Astrocyte (in vitro differentiated cells and primary cell): ENCODE results near the gene MPO. TPM values are rescaled to one million over a fixed set of nuclear protein-coding genes. Genes with fewer than 3 reads are reported as not detected.

Source experiments
- DNase-seq: peaks from one replicate; pipeline ENCODE4 v3.0.0-alpha.2; 2010; ENCODE audit warnings: low read depth
- FAIRE-seq: peaks from 2 replicates; lab custom pipeline; 2011; peaks lifted over from hg19 to GRCh38; lab: Jason Lieb, UNC
- H2AFZ ChIP-seq: 2 replicates; pipeline ENCODE4 v1.6.0; 2012; ENCODE audit warnings: low read depth, low read length, inconsistent platforms
- H3K27ac ChIP-seq: 2 replicates; pipeline ENCODE4 v1.5.1; 2011; ENCODE audit warnings: low read depth, low read length, inconsistent platforms
- H3K27me3 ChIP-seq: 2 replicates; pipeline ENCODE4 v1.6.0; 2011; ENCODE audit warnings: low read length, inconsistent platforms; ENCODE audit not compliant: insufficient read depth
- H3K36me3 ChIP-seq: 2 replicates; pipeline ENCODE4 v1.5.1; 2011; ENCODE audit warnings: low read length, inconsistent platforms; ENCODE audit not compliant: insufficient read depth
- H3K4me1 ChIP-seq: 2 replicates; pipeline ENCODE4 v1.5.1; 2011; ENCODE audit warnings: low read length, inconsistent platforms; ENCODE audit not compliant: insufficient read depth
- H3K4me2 ChIP-seq: 2 replicates; pipeline ENCODE4 v1.6.0; 2012; ENCODE audit warnings: low read length, inconsistent platforms
- H3K4me3 ChIP-seq: 2 replicates; pipeline ENCODE4 v1.5.1; 2011; ENCODE audit warnings: low read depth, mild to moderate bottlenecking, low read length, inconsistent platforms; ENCODE audit not compliant: insufficient read depth
- H3K79me2 ChIP-seq: 2 replicates; pipeline ENCODE4 v1.6.0; 2012; ENCODE audit warnings: mild to moderate bottlenecking, low read length, inconsistent platforms; ENCODE audit not compliant: insufficient read depth
- H3K9ac ChIP-seq: 2 replicates; pipeline ENCODE4 v1.6.0; 2012; ENCODE audit warnings: mild to moderate bottlenecking, low read length, inconsistent platforms
- H3K9me3 ChIP-seq: 2 replicates; pipeline ENCODE4 v1.5.1; 2012; ENCODE audit warnings: low read depth, mild to moderate bottlenecking, low read length, inconsistent platforms; ENCODE audit not compliant: insufficient read depth
- H4K20me1 ChIP-seq: 2 replicates; pipeline ENCODE4 v1.6.0; 2012; ENCODE audit warnings: low read length, inconsistent platforms; ENCODE audit not compliant: insufficient read depth
- H3K27ac Mint-ChIP-seq: one replicate; pipeline ENCODE4 v1.8.0; 2021; ENCODE audit warnings: mild to moderate bottlenecking, mixed read lengths; ENCODE audit not compliant: unreplicated experiment
- H3K27me3 Mint-ChIP-seq: one replicate; pipeline ENCODE4 v1.8.0; 2021; ENCODE audit warnings: low read depth, mixed read lengths; ENCODE audit not compliant: unreplicated experiment
- H3K36me3 Mint-ChIP-seq: one replicate; pipeline ENCODE4 v1.8.0; 2021; ENCODE audit warnings: low read depth, mixed read lengths; ENCODE audit not compliant: unreplicated experiment
- H3K4me1 Mint-ChIP-seq: one replicate; pipeline ENCODE4 v1.8.0; 2021; ENCODE audit warnings: low read depth, mixed read lengths; ENCODE audit not compliant: unreplicated experiment
- H3K4me3 Mint-ChIP-seq: one replicate; pipeline ENCODE4 v1.8.0; 2021; ENCODE audit warnings: mild to moderate bottlenecking, moderate library complexity, mixed read lengths; ENCODE audit not compliant: unreplicated experiment
- H3K9me3 Mint-ChIP-seq: one replicate; pipeline ENCODE4 v1.8.0; 2021; ENCODE audit warnings: mild to moderate bottlenecking, mixed read lengths; ENCODE audit not compliant: unreplicated experiment
- CTCF ChIP-seq: IDR thresholded peaks from 2 replicates; pipeline ENCODE4 v1.5.1; 2011; ENCODE audit warnings: low read depth, mild to moderate bottlenecking, inconsistent platforms, low read length, moderate library complexity; ENCODE audit not compliant: insufficient read depth
- EZH2 ChIP-seq: IDR thresholded peaks from 2 replicates; pipeline ENCODE4 v1.6.1; 2012; ENCODE audit warnings: mild to moderate bottlenecking, low read length, inconsistent platforms; ENCODE audit not compliant: insufficient read depth
- total RNA-seq: library from RNA; stranded (reverse); gene quantifications from 2 replicates; pipeline ENCODE4 v1.2.1, GENCODE V29; 2021

Gene MPO
- total RNA-seq, 1 donor from 2014 or later = not detected

GRCh38 chr17:58252141-58252540 is 28.6 kb downstream of the MPO start:
- Mint-ChIP-seq H3K4me1 (no peaks in the 10 kb centered on the region), H3K27ac (no peak overlapping the region), H3K27me3 (peaks cover 69% of the 10 kb centered on the region), H3K4me3 (no peak overlapping the region), H3K9me3 (peaks cover 6% of the 10 kb centered on the region), H3K36me3 (peaks cover 2% of the 10 kb centered on the region)
- Histone ChIP-seq H3K9me3 (no peaks in the 10 kb centered on the region), H4K20me1 (no peaks in the 10 kb centered on the region), H3K4me1 (no peaks in the 10 kb centered on the region), H3K27ac (no peak overlapping the region), H3K4me2 (no peak overlapping the region), H2AFZ (no peak overlapping the region), H3K79me2 (no peaks in the 10 kb centered on the region), H3K27me3 (peaks cover 40% of the 10 kb centered on the region), H3K9ac (no peak overlapping the region), H3K4me3 (no peak overlapping the region), H3K36me3 (no peaks in the 10 kb centered on the region)
- TF ChIP-seq EZH2 = no peak
- no peak for TF ChIP-seq CTCF
- no peak for DNase-seq
- FAIRE-seq = no peak

- Histone ChIP-seq H3K4me3 (no peak overlapping the region), H3K36me3 (no peaks in the 10 kb centered on the region), H3K27me3 (peaks cover 39% of the 10 kb centered on the region), H3K79me2 (no peaks in the 10 kb centered on the region), H4K20me1 (no peaks in the 10 kb centered on the region), H3K4me1 (no peaks in the 10 kb centered on the region), H3K4me2 (no peak overlapping the region), H2AFZ (peak overlapping the region; percentile 90), H3K9ac (no peak overlapping the region), H3K9me3 (no peaks in the 10 kb centered on the region), H3K27ac (no peak overlapping the region)
- no peak for TF ChIP-seq CTCF
- no peak for TF ChIP-seq EZH2
- DNase-seq = no peak
- Mint-ChIP-seq H3K4me3 (no peak overlapping the region), H3K9me3 (peaks cover 6% of the 10 kb centered on the region), H3K4me1 (no peaks in the 10 kb centered on the region), H3K27me3 (peaks cover 73% of the 10 kb centered on the region), H3K27ac (no peak overlapping the region), H3K36me3 (peaks cover 2% of the 10 kb centered on the region)
- FAIRE-seq = no peak
These were observed 30.3 kb downstream of the MPO start for GRCh38 chr17:58250344-58251011.
